Measurements from ENCODE around the gene MIGA2.

DNA sequence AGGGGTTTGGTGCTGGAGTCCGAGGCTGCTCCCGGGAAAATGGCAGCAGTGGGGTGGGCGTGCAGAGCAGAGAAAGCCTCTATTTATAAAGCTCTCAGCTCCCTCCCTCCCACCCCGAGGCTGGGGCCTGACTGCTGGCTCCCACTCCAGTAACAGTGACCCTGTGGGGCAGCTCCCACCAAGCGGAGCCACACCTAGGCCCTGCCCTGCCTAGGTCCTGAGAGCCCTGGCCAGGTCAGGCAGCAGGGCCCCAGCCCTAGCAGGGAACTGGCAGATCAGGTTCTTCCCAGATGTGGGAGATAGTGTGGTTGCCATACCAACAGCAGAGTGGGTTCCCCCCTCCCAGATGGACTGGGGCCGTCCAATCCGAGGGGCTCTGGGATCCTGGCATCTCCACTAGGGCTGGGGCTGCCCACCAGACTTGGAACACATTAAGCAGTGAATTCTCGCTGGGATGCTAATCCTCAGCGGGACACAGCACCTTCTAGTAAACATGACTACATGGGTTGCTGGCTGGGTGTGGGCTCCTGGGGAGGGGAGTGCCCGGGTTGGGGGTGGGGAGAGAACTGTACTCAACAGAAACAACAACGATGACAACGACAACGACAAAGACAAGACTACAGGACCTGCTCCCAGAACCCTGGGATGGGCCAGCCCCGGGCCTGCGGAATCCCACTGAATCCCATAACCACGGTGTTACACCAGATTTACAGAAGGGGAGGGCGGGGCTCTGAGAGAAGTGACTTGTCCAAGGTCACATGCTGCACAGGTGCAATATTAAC, 9.8 kb upstream of the MIGA2 start:
- TF ChIP-seq, protein P1, sequence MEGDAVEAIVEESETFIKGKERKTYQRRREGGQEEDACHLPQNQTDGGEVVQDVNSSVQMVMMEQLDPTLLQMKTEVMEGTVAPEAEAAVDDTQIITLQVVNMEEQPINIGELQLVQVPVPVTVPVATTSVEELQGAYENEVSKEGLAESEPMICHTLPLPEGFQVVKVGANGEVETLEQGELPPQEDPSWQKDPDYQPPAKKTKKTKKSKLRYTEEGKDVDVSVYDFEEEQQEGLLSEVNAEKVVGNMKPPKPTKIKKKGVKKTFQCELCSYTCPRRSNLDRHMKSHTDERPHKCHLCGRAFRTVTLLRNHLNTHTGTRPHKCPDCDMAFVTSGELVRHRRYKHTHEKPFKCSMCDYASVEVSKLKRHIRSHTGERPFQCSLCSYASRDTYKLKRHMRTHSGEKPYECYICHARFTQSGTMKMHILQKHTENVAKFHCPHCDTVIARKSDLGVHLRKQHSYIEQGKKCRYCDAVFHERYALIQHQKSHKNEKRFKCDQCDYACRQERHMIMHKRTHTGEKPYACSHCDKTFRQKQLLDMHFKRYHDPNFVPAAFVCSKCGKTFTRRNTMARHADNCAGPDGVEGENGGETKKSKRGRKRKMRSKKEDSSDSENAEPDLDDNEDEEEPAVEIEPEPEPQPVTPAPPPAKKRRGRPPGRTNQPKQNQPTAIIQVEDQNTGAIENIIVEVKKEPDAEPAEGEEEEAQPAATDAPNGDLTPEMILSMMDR (IDR thresholded peaks at IDR 0.05) = no peak
- TF ChIP-seq GATA3 (IDR thresholded peaks at IDR 0.05; ENCODE audit: borderline replicate concordance) (no peak), POLR2A (IDR thresholded peaks at IDR 0.05; ENCODE audit: low read length) (no peak), EP300 (IDR thresholded peaks at IDR 0.05) (no peak), RAD21 (conservative IDR thresholded peaks at IDR 0.05 in 1 of 2, IDR thresholded peaks at IDR 0.05 in 1 of 2) (no peak), MYC (IDR thresholded peaks at IDR 0.05; ENCODE audit: borderline replicate concordance, low read length) (no peak), SREBF2 (IDR thresholded peaks at IDR 0.05) (no peak), FOSL2 (IDR thresholded peaks at IDR 0.05) (no peak), FOSL2 (CRISPR knock-in tag; IDR thresholded peaks at IDR 0.05) (no peak), BHLHE40 (IDR thresholded peaks at IDR 0.05; ENCODE audit: low read depth, low read length) (no peak), EHF (CRISPR knock-in tag; IDR thresholded peaks at IDR 0.05) (no peak)
- TF ChIP-seq, protein P2, sequence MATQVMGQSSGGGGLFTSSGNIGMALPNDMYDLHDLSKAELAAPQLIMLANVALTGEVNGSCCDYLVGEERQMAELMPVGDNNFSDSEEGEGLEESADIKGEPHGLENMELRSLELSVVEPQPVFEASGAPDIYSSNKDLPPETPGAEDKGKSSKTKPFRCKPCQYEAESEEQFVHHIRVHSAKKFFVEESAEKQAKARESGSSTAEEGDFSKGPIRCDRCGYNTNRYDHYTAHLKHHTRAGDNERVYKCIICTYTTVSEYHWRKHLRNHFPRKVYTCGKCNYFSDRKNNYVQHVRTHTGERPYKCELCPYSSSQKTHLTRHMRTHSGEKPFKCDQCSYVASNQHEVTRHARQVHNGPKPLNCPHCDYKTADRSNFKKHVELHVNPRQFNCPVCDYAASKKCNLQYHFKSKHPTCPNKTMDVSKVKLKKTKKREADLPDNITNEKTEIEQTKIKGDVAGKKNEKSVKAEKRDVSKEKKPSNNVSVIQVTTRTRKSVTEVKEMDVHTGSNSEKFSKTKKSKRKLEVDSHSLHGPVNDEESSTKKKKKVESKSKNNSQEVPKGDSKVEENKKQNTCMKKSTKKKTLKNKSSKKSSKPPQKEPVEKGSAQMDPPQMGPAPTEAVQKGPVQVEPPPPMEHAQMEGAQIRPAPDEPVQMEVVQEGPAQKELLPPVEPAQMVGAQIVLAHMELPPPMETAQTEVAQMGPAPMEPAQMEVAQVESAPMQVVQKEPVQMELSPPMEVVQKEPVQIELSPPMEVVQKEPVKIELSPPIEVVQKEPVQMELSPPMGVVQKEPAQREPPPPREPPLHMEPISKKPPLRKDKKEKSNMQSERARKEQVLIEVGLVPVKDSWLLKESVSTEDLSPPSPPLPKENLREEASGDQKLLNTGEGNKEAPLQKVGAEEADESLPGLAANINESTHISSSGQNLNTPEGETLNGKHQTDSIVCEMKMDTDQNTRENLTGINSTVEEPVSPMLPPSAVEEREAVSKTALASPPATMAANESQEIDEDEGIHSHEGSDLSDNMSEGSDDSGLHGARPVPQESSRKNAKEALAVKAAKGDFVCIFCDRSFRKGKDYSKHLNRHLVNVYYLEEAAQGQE (IDR thresholded peaks at IDR 0.05) = no peak
- TF ChIP-seq, protein P3, sequence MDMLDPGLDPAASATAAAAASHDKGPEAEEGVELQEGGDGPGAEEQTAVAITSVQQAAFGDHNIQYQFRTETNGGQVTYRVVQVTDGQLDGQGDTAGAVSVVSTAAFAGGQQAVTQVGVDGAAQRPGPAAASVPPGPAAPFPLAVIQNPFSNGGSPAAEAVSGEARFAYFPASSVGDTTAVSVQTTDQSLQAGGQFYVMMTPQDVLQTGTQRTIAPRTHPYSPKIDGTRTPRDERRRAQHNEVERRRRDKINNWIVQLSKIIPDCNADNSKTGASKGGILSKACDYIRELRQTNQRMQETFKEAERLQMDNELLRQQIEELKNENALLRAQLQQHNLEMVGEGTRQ (IDR thresholded peaks at IDR 0.05) = no peak
- TF ChIP-seq, protein P4, sequence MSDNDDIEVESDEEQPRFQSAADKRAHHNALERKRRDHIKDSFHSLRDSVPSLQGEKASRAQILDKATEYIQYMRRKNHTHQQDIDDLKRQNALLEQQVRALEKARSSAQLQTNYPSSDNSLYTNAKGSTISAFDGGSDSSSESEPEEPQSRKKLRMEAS (IDR thresholded peaks at IDR 0.05) = no peak

Data from A549 (cell line).